Caco-2 (cell line): ENCODE data around the gene SEMA4A. TPM values are rescaled to one million over a fixed set of nuclear protein-coding genes. Genes with fewer than 3 reads are reported as not detected.
A peak's percentile ranks its signal among the peaks of the same experiment; 100 is the strongest.
"Not testable (repeated sequence)": the region's sequence is repeated elsewhere in the genome, so short reads cannot be mapped to it uniquely, and the experiment has no call there.

Experiments used
- BruUV-seq: library from RNA; stranded (reverse); fragments of 400-500 nt; replicated peaks from 2 replicates; lab custom pipeline; 2021; lab: Mats Ljungman, UMichigan
- CTCF ChIA-PET: fragments of 300-600 bp; sonication (Branson Sonifier 250); formaldehyde crosslinking; loops from one replicate; lab custom pipeline; 2022; ENCODE audit warnings: antibody characterized with exemption; lab: Charles Lee
- POLR2A ChIA-PET: fragments of 300-600 bp; sonication (Branson Sonifier 250); formaldehyde crosslinking; loops from one replicate; lab custom pipeline; 2022; ENCODE audit warnings: antibody characterized with exemption; lab: Charles Lee
- DNase-seq, 2 experiments: peaks; one replicate each; pipeline versions ENCODE4 v3.0.0 to v3.0.0-alpha.2; 2020 to 2022
- H3K27me3 ChIP-seq: replicated peaks from 2 replicates; pipeline ENCODE4 v1.6.0; 2011; ENCODE audit warnings: low read length; ENCODE audit not compliant: control insufficient read depth, insufficient read depth
- H3K36me3 ChIP-seq: 2 replicates; pipeline ENCODE4 v1.5.1; 2011; ENCODE audit warnings: low read length; ENCODE audit not compliant: control insufficient read depth, insufficient read depth
- H3K4me1 ChIP-seq: fragments of 250-450 bp; sonication (Bioruptor Pico); 2 replicates; pipeline ENCODE4 v1.5.1; 2020; ENCODE audit warnings: mild to moderate bottlenecking
- H3K4me3 ChIP-seq: 2 replicates; pipeline ENCODE4 v1.5.1; 2011; ENCODE audit warnings: low read depth, mild to moderate bottlenecking, control low read depth, low read length
- H3K9me3 ChIP-seq: fragments of 250-450 bp; sonication (Bioruptor Pico); 2 replicates; pipeline ENCODE4 v1.5.1; 2020; ENCODE audit warnings: mild to moderate bottlenecking, moderate library complexity
- H3K27ac Mint-ChIP-seq: one replicate; pipeline ENCODE4 v1.8.0; 2022; ENCODE audit warnings: mixed read lengths; ENCODE audit not compliant: unreplicated experiment
- H3K27me3 Mint-ChIP-seq: one replicate; pipeline ENCODE4 v1.8.0; 2022; ENCODE audit warnings: mixed read lengths; ENCODE audit not compliant: insufficient read depth, unreplicated experiment
- H3K36me3 Mint-ChIP-seq: one replicate; pipeline ENCODE4 v1.8.0; 2022; ENCODE audit warnings: mild to moderate bottlenecking, mixed read lengths; ENCODE audit not compliant: insufficient read depth, unreplicated experiment
- H3K4me1 Mint-ChIP-seq: one replicate; pipeline ENCODE4 v1.8.0; 2022; ENCODE audit warnings: low read depth, mixed read lengths; ENCODE audit not compliant: unreplicated experiment
- H3K4me3 Mint-ChIP-seq: one replicate; pipeline ENCODE4 v1.8.0; 2022; ENCODE audit warnings: mild to moderate bottlenecking, moderate library complexity, mixed read lengths; ENCODE audit not compliant: unreplicated experiment
- H3K9me3 Mint-ChIP-seq: one replicate; pipeline ENCODE4 v1.8.0; 2022; ENCODE audit warnings: mixed read lengths; ENCODE audit not compliant: unreplicated experiment
- intact Hi-C: fragments of 100-400 bp; cut with micrococcal nuclease; formaldehyde crosslinking; loops from one replicate; pipeline ENCODE4 v1.10.0; 2022; ENCODE audit not compliant: unreplicated experiment
- total RNA-seq: library from RNA; stranded (reverse); gene quantifications from 2 replicates; pipeline ENCODE4 v1.2.3, GENCODE V29; 2022
- TF ChIP-seq, protein P1 (sequence below), 2 experiments: fragments of 200-600 bp in 1 of 2; IDR thresholded peaks; 1 replicate in 1 of 2; 2 replicates in 1 of 2; pipeline versions ENCODE4 v1.5.1 to v1.8.0; 2011 to 2022; ENCODE audit warnings: antibody characterized with exemption in 1 of 2, control low read depth in 1 of 2, inconsistent platforms in 1 of 2, low read depth in 1 of 2, low read length in 1 of 2, mild to moderate bottlenecking in 1 of 2, moderate library complexity in 1 of 2; ENCODE audit not compliant: insufficient read depth in 1 of 2, severe bottlenecking in 1 of 2, unreplicated experiment in 1 of 2

The SEMA4A gene
- total RNA-seq, 1 experiment from 2014 or later: 0.52 TPM

DNA sequence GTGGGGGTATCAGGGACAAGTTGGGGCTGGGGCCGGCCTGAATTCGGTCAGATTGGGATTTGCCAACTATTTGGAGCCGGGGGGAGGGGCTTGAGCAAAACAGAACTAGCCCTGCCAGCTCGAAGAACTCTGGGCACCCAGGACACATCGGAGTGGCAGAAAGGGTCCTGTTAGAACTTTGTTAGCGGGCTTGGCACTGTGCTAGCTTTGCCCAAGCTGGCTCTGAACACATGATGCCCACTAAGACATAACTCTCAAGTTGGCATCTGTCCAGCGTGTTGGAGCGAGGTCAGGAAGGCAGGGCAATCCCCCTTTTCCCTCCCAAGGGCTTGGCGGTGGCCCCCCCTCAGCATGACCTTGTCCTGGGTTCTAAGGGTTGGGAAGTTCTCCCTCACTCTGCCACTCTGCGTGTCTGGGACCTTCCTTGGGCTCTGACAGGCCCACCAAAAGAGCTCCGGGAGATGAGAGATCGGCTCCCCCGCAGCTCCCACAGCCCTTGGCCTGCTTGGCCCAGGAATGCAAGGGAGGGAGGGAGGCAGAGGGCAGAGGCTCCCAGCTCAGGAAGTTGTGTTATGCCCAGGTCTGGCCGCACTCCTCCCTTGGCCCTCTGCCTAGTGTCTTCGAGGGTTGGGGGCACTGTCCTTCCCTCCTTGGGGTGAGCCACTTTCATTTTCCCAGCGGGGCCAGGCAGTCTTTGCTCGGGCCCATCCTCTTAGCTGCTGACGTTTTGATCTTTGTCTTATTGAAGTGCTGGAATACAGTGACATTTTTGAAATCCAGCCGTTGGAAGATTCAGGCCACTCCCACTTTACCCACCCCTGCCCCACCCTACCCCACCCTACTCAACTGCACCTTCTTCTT is 37.6 kb upstream of the SEMA4A start:
- H3K9me3 Mint-ChIP-seq: no peaks in the 10 kb centered on the region
- POLR2A ChIA-PET: interaction anchor here (1.7 to 2.0 kb wide), 2 partner anchors 10 to 14 kb away, joined by 13 to 16 read pairs; no protein-coding TSS in a partner anchor

DNA sequence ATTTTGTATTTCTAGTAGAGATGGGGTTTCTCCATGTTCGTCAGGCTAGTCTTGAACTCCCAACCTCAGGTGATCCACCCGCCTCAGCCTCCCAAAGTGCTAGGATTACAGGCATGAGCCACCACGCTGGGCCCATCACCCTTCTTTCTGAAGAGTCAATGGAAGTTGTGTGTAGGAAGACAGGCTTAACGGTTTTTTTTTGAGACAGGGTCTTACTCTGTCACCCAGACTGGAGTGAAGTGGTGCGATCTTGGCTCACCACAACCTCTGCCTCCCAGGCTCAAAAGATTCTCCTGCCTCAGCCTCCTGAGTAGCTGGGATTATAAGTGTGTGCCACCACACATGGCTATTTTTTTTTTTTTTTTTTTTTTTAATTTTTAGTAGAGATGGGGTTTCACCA is 36.7 kb upstream of the SEMA4A start:
- Mint-ChIP-seq H3K36me3 (peaks cover 12% of the 10 kb centered on the region), H3K4me3 (peak overlapping the region; percentile 95), H3K4me1 (peaks cover 26% of the 10 kb centered on the region), H3K27ac (peak overlapping the region; percentile 63)
- H3K27me3 Mint-ChIP-seq, POLR2A ChIA-PET, H3K4me3 ChIP-seq, H3K9me3 ChIP-seq, H3K36me3 ChIP-seq, DNase-seq, BruUV-seq, H3K27me3 ChIP-seq, intact Hi-C loops, H3K9me3 Mint-ChIP-seq: not testable (repeated sequence)
- CTCF ChIA-PET: interaction anchor here (5.9 kb wide), 1 partner anchor 13 kb away, joined by 43 read pairs; no protein-coding TSS in a partner anchor
- H3K4me1 ChIP-seq: peaks cover 50% of the 10 kb centered on the region

More for the DNA sequence above, 37.6 kb upstream of the SEMA4A start:
- Histone ChIP-seq H3K27me3 (no peaks in the 10 kb centered on the region), H3K4me3 (peak overlapping the region; percentile 98), H3K4me1 (peaks cover 49% of the 10 kb centered on the region), H3K36me3 (peaks cover 2% of the 10 kb centered on the region), H3K9me3 (no peaks in the 10 kb centered on the region)
- Mint-ChIP-seq H3K27ac (peak overlapping the region; percentile 63), H3K27me3 (no peaks in the 10 kb centered on the region), H3K4me1 (peaks cover 26% of the 10 kb centered on the region), H3K4me3 (peak overlapping the region; percentile 95), H3K36me3 (peaks cover 12% of the 10 kb centered on the region)
- TSS peak; percentile 34 for BruUV-seq
- TF ChIP-seq, protein P1, sequence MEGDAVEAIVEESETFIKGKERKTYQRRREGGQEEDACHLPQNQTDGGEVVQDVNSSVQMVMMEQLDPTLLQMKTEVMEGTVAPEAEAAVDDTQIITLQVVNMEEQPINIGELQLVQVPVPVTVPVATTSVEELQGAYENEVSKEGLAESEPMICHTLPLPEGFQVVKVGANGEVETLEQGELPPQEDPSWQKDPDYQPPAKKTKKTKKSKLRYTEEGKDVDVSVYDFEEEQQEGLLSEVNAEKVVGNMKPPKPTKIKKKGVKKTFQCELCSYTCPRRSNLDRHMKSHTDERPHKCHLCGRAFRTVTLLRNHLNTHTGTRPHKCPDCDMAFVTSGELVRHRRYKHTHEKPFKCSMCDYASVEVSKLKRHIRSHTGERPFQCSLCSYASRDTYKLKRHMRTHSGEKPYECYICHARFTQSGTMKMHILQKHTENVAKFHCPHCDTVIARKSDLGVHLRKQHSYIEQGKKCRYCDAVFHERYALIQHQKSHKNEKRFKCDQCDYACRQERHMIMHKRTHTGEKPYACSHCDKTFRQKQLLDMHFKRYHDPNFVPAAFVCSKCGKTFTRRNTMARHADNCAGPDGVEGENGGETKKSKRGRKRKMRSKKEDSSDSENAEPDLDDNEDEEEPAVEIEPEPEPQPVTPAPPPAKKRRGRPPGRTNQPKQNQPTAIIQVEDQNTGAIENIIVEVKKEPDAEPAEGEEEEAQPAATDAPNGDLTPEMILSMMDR (IDR thresholded peaks at IDR 0.05; ENCODE audit: insufficient read depth in 1 of 2, low read depth in 1 of 2, low read length in 1 of 2, severe bottlenecking in 1 of 2, unreplicated experiment in 1 of 2): no peak
- no peak for DNase-seq
- CTCF ChIA-PET: interaction anchor here (1.0 to 5.9 kb wide), 7 partner anchors 9 to 110 kb away, joined by 3 to 43 read pairs (median 8); no protein-coding TSS in a partner anchor
- intact Hi-C loops: no loop called here

DNA sequence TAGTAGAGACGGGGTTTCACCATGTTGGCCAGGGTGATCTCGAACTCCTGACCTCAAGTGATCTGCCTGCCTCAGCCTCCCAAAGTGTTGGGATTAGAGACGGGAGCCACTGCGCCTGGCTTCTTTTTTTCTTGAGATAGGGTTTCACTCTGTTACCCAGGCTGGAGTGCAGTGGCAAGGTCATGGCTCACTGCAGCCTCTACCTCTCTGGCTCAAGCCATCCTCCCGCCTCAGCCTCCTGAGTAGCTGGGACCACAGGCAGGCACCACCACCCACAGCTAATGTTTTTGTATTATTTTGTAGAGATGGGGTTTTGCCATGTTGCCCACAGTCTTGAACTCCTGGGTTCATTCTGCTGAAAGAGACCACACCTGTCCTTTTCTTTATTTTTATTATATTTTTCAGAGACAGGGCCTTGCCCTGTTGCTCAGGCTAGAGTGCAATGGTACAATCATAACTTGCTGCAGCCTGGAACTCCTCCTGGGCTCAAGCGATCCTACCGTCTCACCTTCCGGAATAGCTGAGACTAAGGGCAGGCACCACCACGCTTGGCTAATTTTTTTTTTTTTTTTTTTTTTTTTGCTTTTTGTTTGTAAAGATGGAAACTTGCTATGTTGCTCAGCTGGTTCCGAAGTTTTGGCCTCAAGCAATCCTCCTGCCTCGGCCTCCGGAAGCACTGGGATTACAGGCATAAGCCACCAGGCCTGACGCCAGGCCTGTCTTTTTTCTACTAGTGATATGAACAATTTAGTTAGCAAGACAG is 35.8 kb upstream of the SEMA4A start:
- no peaks in the 10 kb centered on the region for H3K9me3 Mint-ChIP-seq
- CTCF ChIA-PET: interaction anchor here (0.6 to 5.9 kb wide), 3 partner anchors 12 to 136 kb away, joined by 3 to 43 read pairs (median 8); no protein-coding TSS in a partner anchor
- H3K36me3 Mint-ChIP-seq: peaks cover 16% of the 10 kb centered on the region
- POLR2A ChIA-PET: interaction anchor here (0.6 kb wide), 1 partner anchor 32 kb away, joined by 4 read pairs; no protein-coding TSS in a partner anchor
- DNase-seq: no peak
- H3K27me3 ChIP-seq: no peaks in the 10 kb centered on the region
- H3K27ac Mint-ChIP-seq: peak overlapping the region; percentile 70
- no peaks in the 10 kb centered on the region for H3K9me3 ChIP-seq
- peaks cover 58% of the 10 kb centered on the region for H3K4me1 ChIP-seq
- peak overlapping the region; percentile 62 for H3K4me3 Mint-ChIP-seq
- no TSS peak for BruUV-seq
- TF ChIP-seq, protein P1 (IDR thresholded peaks at IDR 0.05; ENCODE audit: insufficient read depth in 1 of 2, low read depth in 1 of 2, low read length in 1 of 2, severe bottlenecking in 1 of 2, unreplicated experiment in 1 of 2): no peak
- H3K36me3 ChIP-seq: peaks cover 4% of the 10 kb centered on the region
- intact Hi-C loops: no loop called here
- no peak overlapping the region for H3K4me3 ChIP-seq
- H3K4me1 Mint-ChIP-seq: peaks cover 31% of the 10 kb centered on the region
- no peaks in the 10 kb centered on the region for H3K27me3 Mint-ChIP-seq
